ENCODE results near the gene SLC22A13.

Gene SLC22A13

DNA sequence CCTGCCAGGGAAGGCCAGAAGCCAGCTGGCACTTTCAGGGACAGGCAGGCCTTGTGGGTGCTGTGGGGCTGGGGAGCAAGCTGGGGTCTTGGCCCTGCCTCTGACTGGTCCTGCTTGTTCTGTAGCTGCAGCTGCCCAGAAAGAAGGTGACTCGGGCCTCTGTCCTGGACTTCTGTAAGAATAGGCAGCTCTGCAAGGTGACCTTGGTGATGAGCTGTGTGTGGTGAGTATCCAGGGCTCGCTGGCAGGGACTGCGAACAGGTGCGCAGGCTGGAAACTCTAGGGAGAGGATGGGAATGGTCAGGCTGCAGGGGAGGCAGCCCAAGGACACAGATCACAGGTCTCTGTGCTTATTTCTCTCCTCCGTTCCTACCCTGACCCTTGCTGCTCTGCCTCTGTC, 47.7 kb downstream of the SLC22A13 start:
- no peak for DNase-seq (ENCODE audit: extremely low read depth, low read depth)

DNA sequence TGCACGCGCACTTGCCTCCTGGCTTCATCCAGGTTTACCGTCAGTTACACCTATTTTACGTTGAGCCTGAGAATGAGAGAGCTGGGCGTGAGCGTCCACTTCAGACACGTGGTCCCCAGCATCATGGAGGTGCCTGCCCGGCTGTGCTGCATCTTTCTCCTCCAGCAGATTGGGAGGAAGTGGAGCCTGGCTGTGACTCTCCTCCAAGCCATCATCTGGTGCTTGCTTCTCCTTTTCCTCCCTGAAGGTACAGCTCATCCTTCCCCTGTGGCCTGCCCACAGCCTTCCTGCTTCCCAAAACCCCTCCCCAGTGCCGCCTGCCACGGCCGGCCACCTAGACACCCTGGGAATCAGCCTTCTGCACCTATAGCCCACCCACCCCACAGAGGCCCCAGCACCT, 48.1 kb downstream of the SLC22A13 start:
- DNase-seq (ENCODE audit: extremely low read depth, low read depth) = no peak

More for the DNA sequence above, 47.7 kb downstream of the SLC22A13 start:
- TF ChIP-seq, protein P1, sequence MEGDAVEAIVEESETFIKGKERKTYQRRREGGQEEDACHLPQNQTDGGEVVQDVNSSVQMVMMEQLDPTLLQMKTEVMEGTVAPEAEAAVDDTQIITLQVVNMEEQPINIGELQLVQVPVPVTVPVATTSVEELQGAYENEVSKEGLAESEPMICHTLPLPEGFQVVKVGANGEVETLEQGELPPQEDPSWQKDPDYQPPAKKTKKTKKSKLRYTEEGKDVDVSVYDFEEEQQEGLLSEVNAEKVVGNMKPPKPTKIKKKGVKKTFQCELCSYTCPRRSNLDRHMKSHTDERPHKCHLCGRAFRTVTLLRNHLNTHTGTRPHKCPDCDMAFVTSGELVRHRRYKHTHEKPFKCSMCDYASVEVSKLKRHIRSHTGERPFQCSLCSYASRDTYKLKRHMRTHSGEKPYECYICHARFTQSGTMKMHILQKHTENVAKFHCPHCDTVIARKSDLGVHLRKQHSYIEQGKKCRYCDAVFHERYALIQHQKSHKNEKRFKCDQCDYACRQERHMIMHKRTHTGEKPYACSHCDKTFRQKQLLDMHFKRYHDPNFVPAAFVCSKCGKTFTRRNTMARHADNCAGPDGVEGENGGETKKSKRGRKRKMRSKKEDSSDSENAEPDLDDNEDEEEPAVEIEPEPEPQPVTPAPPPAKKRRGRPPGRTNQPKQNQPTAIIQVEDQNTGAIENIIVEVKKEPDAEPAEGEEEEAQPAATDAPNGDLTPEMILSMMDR (IDR thresholded peaks at IDR 0.05; ENCODE audit: low read depth, low read length, missing control alignments) = no peak
- no peak overlapping the region for H3K4me3 ChIP-seq (replicated peaks; ENCODE audit: low read depth, low read length)

DNA sequence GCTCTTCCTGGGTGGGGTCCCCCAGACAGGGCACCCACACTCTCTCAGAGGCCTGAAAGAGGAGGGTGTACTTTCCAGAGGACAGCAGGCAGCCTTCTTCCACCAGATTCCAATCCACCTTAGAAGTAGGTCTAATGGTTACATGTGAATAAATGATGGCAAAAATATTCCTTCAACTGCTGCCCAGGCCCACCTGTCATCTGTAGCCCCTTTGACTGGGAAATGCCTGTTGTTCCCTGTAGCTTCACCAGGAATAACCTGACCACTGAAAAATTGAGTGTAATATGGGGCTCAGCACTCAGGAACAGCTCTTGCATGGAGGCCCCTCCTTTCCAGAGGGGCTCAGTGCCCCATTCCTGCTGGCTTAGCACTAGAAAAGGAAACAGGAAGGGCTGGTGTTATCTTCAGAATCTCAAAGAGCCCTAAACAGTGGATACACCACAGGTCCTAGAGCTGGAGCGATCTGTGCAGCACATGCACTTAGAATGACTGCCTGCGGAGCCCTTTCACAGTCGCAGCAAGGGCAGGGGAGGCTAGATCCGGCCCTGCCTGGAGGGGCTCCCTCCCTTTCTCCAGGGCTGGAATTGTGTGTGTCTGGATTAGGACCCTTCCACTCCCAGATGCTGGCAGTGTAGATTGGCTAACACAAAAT, 48.6 kb downstream of the SLC22A13 start:
- no peak overlapping the region for H3K4me3 ChIP-seq (replicated peaks; ENCODE audit: low read depth, low read length)
- TF ChIP-seq, protein P1 (IDR thresholded peaks at IDR 0.05; ENCODE audit: low read depth, low read length, missing control alignments) = no peak
- no peak for DNase-seq (ENCODE audit: extremely low read depth, low read depth)

More for the DNA sequence above, 48.1 kb downstream of the SLC22A13 start:
- H3K4me3 ChIP-seq (replicated peaks; ENCODE audit: low read depth, low read length) = no peak overlapping the region
- TF ChIP-seq, protein P1 (IDR thresholded peaks at IDR 0.05; ENCODE audit: low read depth, low read length, missing control alignments) = no peak

DNA sequence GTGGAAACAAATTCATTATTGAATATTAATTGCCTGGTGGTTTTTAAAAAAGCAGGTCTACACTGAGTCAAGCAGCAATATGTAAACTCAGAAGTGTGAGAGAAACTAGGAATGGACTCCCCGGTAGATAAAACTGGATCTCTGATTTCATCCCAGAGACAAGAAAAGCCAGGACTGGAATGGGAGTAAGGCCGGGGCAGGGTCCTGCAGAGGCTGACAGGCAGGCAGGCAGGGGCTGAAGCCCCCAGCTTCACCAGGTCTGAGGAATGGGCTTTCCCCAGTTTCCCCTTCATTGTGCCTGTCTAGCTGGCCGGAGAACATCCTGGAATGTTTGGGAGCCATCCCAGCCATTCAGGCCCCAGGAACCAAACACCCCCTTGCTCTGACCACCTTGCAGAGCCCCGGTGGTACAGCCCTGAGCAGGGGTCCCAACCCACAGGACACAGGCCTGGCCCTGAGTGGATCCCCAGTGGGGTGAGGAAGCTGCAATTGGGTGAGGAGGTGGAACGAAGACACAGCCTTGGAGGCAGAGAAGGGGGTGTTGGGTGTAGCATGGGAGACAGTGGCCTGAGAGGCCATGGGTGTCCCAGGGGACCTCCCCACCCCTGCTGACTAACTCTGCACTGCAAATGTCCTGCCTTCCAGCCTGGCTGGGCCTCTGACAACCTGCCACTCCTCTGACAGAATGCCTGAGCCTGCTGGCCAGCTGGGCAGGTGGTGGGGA, 49.3 kb downstream of the SLC22A13 start:
- DNase-seq (ENCODE audit: extremely low read depth, low read depth) = no peak
- TF ChIP-seq, protein P1 (IDR thresholded peaks at IDR 0.05; ENCODE audit: low read depth, low read length, missing control alignments) = no peak
- H3K4me3 ChIP-seq (replicated peaks; ENCODE audit: low read depth, low read length) = no peak overlapping the region

DNA sequence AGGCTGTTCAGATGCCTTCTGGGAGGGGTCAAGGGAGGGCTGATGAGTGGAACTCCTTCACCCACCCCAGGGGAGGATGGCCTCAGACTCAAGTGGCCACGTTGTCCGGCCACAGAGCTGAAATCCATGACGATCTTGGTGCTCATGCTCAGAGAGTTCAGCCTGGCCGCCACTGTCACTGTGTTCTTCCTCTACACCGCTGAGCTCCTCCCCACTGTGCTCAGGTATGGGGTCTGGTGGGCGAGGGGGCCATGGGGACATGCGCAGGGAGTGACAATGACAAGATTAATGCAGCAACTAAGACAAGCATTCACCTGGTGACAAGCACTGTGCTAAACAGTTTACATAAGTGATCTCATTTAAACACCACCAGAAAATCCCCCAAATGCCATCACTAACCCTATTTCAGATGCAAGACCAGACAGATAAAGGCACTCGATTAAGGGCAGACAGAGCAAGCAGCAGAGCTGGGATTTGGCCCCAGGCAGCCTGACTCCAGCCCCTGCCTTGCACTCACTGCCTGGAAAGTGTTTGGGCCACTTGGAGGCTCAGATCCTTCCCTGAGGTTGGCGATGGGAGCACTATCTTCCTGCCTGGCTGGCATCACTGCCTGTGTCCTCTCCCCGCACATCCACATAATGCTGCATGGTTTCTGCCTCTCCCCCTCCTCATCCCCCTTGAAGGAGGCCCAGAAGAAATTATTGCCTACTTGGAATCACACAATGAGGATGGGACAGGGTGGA, 50.0 kb downstream of the SLC22A13 start:
- H3K4me3 ChIP-seq (replicated peaks; ENCODE audit: low read depth, low read length) = no peak overlapping the region
- no peak for DNase-seq (ENCODE audit: extremely low read depth, low read depth)
- TF ChIP-seq, protein P1 (IDR thresholded peaks at IDR 0.05; ENCODE audit: low read depth, low read length, missing control alignments) = no peak

DNA sequence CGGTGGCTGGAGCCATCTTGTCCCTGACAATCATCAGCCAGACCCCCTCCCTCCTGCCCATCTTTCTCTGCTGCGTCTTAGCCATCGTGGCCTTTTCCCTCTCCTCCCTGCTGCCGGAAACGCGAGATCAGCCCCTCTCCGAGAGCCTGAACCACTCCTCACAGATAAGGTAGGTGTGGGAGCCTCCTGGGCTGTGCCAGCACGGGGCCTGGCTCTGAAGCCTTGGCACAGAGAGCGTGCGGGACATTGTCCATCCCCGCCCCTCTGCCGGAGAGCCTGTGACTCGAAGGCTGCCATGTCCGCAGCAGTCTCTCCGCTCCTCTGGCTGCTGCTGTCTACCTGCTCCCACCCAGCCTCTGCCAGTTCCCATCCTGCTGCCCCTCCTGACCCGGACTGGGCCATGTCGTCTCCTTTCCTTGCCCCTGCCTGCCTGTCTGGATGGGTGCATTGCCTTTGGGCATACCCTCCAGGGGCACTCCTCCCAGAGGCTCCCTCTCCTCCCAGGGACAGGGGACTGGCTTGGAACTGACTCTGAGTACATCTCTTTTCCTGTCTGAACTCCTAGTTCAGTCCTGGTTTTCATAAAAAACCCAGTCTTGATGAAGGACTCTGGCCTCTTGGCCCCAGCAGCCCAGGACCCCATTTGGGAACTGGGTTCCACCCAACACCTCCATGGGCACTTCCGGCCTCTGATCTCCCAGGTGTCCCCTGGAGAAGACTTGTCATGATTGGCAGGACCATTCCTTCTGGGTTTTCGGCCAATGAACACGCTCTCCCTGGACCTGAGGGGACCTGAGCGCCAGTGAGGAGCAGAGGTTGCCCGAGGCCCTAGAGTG, 51.0 kb downstream of the SLC22A13 start:
- TF ChIP-seq, protein P1 (IDR thresholded peaks at IDR 0.05; ENCODE audit: low read depth, low read length, missing control alignments) = no peak
- H3K4me3 ChIP-seq (replicated peaks; ENCODE audit: low read depth, low read length) = no peak overlapping the region
- no peak for DNase-seq (ENCODE audit: extremely low read depth, low read depth)
